Breast epithelium (tissue), 3 donors: ENCODE measurements around the gene TM9SF4.

ENCODE experiments used
- CTCF ChIP-seq, 3 donors: fragments of 450-650 bp; IDR thresholded peaks; one replicate each; pipeline ENCODE4 v1.5.1; 2016 to 2017; ENCODE audit warnings: antibody characterized with exemption in 3 of 3, mild to moderate bottlenecking in 3 of 3, moderate library complexity in 3 of 3
- POLR2A ChIP-seq: fragments of 450-650 bp; IDR thresholded peaks from one replicate; pipeline ENCODE4 v1.6.1; 2016; ENCODE audit warnings: antibody characterized with exemption, mild to moderate bottlenecking, moderate library complexity
- POLR2AphosphoS5 ChIP-seq, 3 donors: sonication (generic); formaldehyde crosslinking; IDR thresholded peaks; one replicate each; pipeline ENCODE4 v1.6.1; 2017; ENCODE audit warnings: antibody characterized with exemption in 3 of 3

- no peak for TF ChIP-seq POLR2AphosphoS5 (IDR thresholded peaks at IDR 0.05)
- no peak for TF ChIP-seq POLR2A
- no peak for TF ChIP-seq CTCF (IDR thresholded peaks at IDR 0.05)
These were observed 96.6 kb downstream of the TM9SF4 start for GRCh38 chr20:32205843-32206759.
